ENCODE measurements around the gene CRYAA. TPM values are rescaled to one million over a fixed set of nuclear protein-coding genes. Genes with fewer than 3 reads are reported as not detected.

CRYAA gene
- total RNA-seq, 4 donors from 2014 or later = not detected

GRCh38 chr21:43208561-43209332 is 39.9 kb downstream of the CRYAA start:
- Histone ChIP-seq H3K9me3 (no peaks in the 10 kb centered on the region), H3K27me3 (no peaks in the 10 kb centered on the region), H3K4me3 (no peak overlapping the region), H3K36me3 (no peaks in the 10 kb centered on the region), H3K4me1 (peaks cover 0 to 10% (median 0%) of the 10 kb centered on the region in 4 donors), H3K27ac (no peak overlapping the region)
- DNase-seq = peak in 1 of 3 donors; percentile 41
- TF ChIP-seq POLR2A (IDR thresholded peaks at IDR 0.05) (no peak), CTCF (IDR thresholded peaks at IDR 0.05) (no peak)

GRCh38 chr21:43209575-43210453 is 41.0 kb downstream of the CRYAA start:
- H3K36me3 ChIP-seq = no peaks in the 10 kb centered on the region
- peaks cover 0 to 10% (median 0%) of the 10 kb centered on the region in 4 donors for H3K4me1 ChIP-seq
- H3K4me3 ChIP-seq = no peak overlapping the region
- no peaks in the 10 kb centered on the region for H3K27me3 ChIP-seq
- DNase-seq = peak in 2 of 3 donors; percentile 13 to 41
- TF ChIP-seq CTCF (IDR thresholded peaks at IDR 0.05) = no peak
- no peak for TF ChIP-seq POLR2A (IDR thresholded peaks at IDR 0.05)
- no peak overlapping the region for H3K27ac ChIP-seq
- H3K9me3 ChIP-seq = no peaks in the 10 kb centered on the region

- TF ChIP-seq POLR2A (IDR thresholded peaks at IDR 0.05) (no peak), CTCF (IDR thresholded peaks at IDR 0.05) (no peak)
- Histone ChIP-seq H3K27ac (no peak overlapping the region), H3K27me3 (no peaks in the 10 kb centered on the region), H3K4me3 (no peak overlapping the region), H3K4me1 (peaks cover 0 to 10% (median 0%) of the 10 kb centered on the region in 4 donors), H3K36me3 (no peaks in the 10 kb centered on the region), H3K9me3 (no peaks in the 10 kb centered on the region)
- DNase-seq = peak in 1 of 3 donors; percentile 33
Measured at GRCh38 chr21:43210454-43211071, 41.8 kb downstream of the CRYAA start.

GRCh38 chr21:43211072-43211759 is 42.4 kb downstream of the CRYAA start:
- peak overlapping the region in 1 of 4 donors; percentile 21 for H3K4me3 ChIP-seq
- no peaks in the 10 kb centered on the region for H3K27me3 ChIP-seq
- peaks cover 0 to 10% (median 0%) of the 10 kb centered on the region in 4 donors for H3K4me1 ChIP-seq
- peak; percentile 16 to 86 (median 83) for DNase-seq
- no peaks in the 10 kb centered on the region for H3K36me3 ChIP-seq
- H3K27ac ChIP-seq = no peak overlapping the region
- no peaks in the 10 kb centered on the region for H3K9me3 ChIP-seq
- TF ChIP-seq CTCF (IDR thresholded peaks at IDR 0.05) (peak in 4 of 6 experiments; percentile 23 to 59 (median 54)), POLR2A (IDR thresholded peaks at IDR 0.05) (no peak)

- H3K9me3 ChIP-seq = no peaks in the 10 kb centered on the region
- H3K27ac ChIP-seq = no peak overlapping the region
Measured at GRCh38 chr21:43211760-43212115, 42.9 kb downstream of the CRYAA start.

More at GRCh38 chr21:43211760-43212115, 42.9 kb downstream of the CRYAA start:
- Histone ChIP-seq H3K27me3 (no peaks in the 10 kb centered on the region), H3K36me3 (no peaks in the 10 kb centered on the region), H3K4me3 (peak overlapping the region in 1 of 4 donors; percentile 21), H3K4me1 (peaks cover 0 to 10% (median 0%) of the 10 kb centered on the region in 4 donors)
- TF ChIP-seq CTCF (IDR thresholded peaks at IDR 0.05) (no peak), POLR2A (IDR thresholded peaks at IDR 0.05) (no peak)
- DNase-seq = peak in 2 of 3 donors; percentile 8 to 42
